Keratinocyte (primary cell): ENCODE results near the gene PLPP3.

ENCODE experiments used
- EZH2 ChIP-seq: IDR thresholded peaks from one replicate; pipeline ENCODE4 v1.6.1; 2012; ENCODE audit warnings: inconsistent platforms, mild to moderate bottlenecking, low read length, moderate library complexity
- TF ChIP-seq, protein P1 (sequence below), 3 experiments: IDR thresholded peaks in 1 of 3; conservative IDR thresholded peaks in 1 of 3; optimal IDR thresholded peaks in 1 of 3; 2 replicates in 2 of 3; 3 replicates in 1 of 3; pipeline versions ENCODE3 to v1.5.1; 2011; ENCODE audit warnings: low read length in 3 of 3, mild to moderate bottlenecking in 3 of 3, moderate library complexity in 2 of 3, control low read depth in 1 of 3, inconsistent platforms in 1 of 3; ENCODE audit not compliant: insufficient read depth in 2 of 3; ENCODE audit errors: extremely low read depth in 1 of 3

DNA sequence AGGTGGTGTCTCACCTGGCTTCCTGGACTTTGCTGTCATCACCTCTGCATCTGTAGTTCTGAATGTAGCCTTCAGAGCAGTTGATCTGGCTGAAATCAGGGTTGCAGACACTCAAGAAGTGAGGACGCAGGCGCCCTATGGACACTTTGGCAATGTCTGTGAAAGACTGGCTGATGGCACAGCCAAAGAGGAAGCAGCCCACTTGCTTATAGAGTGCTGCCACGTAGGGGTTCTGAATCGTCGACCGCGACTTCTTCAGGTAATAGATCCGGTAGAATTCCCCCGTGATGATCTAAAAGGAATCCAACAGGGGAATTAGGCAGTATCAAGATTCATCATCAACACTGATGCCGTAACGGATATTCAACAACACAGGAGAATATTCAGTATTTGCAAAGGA, 55.1 kb downstream of the PLPP3 start:
- TF ChIP-seq EZH2: no peak
- TF ChIP-seq, protein P1, sequence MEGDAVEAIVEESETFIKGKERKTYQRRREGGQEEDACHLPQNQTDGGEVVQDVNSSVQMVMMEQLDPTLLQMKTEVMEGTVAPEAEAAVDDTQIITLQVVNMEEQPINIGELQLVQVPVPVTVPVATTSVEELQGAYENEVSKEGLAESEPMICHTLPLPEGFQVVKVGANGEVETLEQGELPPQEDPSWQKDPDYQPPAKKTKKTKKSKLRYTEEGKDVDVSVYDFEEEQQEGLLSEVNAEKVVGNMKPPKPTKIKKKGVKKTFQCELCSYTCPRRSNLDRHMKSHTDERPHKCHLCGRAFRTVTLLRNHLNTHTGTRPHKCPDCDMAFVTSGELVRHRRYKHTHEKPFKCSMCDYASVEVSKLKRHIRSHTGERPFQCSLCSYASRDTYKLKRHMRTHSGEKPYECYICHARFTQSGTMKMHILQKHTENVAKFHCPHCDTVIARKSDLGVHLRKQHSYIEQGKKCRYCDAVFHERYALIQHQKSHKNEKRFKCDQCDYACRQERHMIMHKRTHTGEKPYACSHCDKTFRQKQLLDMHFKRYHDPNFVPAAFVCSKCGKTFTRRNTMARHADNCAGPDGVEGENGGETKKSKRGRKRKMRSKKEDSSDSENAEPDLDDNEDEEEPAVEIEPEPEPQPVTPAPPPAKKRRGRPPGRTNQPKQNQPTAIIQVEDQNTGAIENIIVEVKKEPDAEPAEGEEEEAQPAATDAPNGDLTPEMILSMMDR (optimal IDR thresholded peaks at IDR 0.05 in 1 of 3, IDR thresholded peaks at IDR 0.05 in 1 of 3, conservative IDR thresholded peaks at IDR 0.05 in 1 of 3; ENCODE audit: extremely low read depth in 1 of 3, insufficient read depth in 2 of 3, low read length in 3 of 3): no peak
